Stimulated activated naive CD8-positive, alpha-beta T cell treated with anti-CD3 and anti-CD28 coated beads, Interleukin-15, Interleukin-2, amounts not matched to agents 100 U/mL and 50 U/mL, for 24 hours (primary cell): ENCODE measurements around the gene LIAS.
A peak's percentile ranks its signal among the peaks of the same experiment; 100 is the strongest.
"Not testable (repeated sequence)": the region's sequence is repeated elsewhere in the genome, so short reads cannot be mapped to it uniquely, and the experiment has no call there.

Experiments used
- ATAC-seq: fragments of 150-1000 bp; cut with Tn5 transposase; one replicate; pipeline ENCODE4 v1.10.0; 2021
- DNase-seq: peaks from one replicate; pipeline ENCODE4 v3.0.0; 2021

LIAS gene

DNA sequence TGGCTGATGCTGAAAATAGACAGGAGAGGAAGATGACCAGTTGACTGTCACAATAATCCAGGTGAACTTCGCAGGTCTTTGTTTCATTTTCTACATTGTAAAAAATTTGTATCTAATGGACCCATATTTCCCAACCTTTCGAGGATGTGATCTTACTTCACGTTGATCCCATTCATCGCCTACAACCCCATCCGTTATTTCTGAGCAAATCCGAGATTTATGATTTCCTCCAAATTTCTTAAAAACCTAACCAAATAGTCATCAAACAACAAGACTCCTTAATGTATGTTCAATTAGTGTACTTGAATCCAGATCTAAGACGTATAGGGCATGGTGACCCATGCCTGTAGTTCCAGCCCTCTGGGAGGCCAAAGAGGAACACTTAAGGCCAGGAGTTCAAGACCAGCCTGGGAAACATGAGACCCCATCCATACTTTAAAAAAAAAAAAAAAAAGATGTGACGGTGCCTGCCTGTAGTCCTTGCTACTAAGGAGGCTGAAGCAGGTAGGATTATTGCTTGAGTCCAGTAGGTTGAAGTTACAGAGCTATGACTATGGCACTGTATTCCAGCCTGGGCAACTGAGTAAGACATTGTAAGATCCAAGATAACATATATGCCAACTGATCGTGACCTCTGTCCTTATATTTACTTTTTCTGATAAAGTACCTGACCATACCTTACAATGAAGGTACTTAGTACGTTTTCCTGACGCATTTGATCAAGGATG is 5.8 kb upstream of the LIAS start:
- ATAC-seq (no peak), DNase-seq (no peak)

DNA sequence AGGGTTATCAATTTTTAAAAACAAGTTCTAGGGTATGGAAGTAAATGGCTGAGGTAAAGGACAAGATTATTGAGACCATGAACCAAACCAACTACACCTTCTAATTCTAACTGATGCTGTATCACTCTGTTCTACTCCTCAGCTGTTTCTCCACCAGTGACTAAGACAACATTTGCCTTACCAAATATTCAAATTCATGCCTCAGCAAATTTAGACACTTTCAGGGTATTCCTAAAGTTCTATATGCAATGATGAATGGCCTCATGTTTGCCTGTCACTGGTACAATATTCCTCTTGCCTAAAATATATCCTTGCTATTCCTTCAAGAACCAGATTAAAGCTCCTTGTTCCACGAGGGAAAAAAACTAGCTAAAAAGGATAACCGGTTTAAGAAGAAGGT is 5.1 kb upstream of the LIAS start:
- ATAC-seq, result no peak
- DNase-seq, result no peak

DNA sequence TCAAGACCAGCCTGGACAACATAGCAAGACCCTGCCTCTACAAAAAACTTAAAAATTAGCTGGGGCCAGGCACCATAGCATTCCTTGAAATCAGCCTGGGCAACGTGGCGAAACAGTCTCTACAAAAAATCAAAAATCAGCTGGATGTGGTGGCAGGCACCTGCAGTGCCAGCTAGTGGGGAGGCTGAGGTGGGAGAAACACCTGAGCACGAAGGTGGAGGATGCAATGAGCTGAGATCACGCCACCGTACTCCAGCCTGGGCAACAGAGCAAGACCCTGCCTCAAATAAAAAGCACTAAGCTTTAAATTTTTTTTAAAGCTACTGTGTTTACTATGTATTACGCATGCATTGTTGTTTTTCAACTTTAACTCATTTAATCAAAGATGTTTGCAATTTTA is 3.4 kb upstream of the LIAS start:
- DNase-seq (no peak), ATAC-seq (no peak)

DNA sequence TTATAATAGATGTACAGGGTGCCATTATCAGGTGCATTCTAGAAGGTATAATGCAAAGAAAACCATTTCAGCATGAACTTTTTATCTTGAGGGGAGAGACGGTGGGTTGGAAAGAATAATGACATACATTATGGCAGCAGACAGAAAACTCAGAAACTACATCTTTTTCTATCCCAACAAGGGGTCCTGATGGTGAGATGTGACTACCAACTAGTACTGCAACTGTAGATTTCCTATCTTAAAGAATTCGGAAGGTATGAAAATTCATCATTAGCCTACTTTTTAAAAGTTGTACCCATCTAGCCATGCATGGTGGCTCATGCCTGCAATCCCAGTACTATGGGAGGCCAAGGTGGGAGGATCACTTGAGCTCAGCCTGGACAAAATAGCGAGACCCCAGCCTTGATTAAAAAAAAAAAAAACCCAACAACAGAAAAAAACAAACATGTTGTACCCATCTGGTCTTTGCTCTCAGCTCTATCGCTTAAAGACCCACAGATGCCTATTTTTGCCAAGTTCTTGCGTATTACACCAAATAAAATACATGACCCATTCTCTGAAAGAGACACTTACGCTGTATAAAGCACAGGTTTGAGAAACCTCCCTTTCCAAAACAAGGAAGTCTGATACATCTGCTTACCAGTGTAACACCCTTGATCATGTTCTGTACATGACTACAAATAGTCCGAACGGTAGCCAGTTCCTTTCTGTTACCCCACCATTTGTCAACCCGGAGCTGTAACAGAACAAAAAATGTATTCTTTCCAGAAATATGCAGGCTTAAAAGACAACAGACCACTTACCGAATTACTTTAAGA is 1.7 kb upstream of the LIAS start:
- ATAC-seq (no peak), DNase-seq (no peak)

DNA sequence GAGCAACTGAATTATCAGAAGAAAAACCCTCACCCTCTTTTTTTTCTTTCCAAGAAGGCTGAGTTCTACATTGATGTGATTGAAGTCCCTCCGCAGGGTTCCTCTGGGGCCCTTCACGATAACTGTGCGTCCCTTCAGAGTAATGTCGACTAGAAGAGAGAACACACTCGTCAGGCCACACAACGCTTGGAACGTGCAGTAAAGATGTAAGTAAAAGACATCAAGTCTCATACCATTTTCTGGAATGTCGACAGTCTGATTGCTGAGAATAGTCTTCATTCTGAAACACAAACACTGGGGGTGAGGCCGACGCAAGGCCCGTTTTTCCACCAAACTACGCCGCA is 723 bp upstream of the LIAS start:
- not testable (repeated sequence) for ATAC-seq, DNase-seq

DNA sequence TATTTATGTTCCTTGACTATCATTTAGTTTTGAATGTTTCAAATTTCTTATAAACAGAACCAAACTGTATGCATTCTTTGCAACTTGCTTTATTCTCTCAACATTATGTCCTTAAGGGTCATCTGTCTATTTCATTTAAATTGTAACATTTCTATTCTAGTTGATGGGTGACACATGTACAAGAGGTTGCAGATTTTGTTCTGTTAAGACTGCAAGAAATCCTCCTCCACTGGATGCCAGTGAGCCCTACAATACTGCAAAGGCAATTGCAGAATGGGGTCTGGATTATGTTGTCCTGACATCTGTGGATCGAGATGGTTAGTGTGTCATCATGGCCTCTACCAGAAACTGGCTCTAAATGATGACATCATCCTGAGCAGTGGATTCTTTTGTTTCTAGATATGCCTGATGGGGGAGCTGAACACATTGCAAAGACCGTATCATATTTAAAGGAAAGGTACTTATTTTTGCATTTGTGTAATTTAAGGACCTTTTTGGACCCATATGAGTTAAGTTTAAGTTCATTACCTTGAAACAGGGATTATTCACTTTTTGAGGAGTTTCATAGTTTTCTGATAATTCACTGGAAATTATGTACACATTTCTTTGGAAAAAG is 6.1 kb downstream of the LIAS start:
- no peak for DNase-seq
- ATAC-seq, result peak; percentile 68

DNA sequence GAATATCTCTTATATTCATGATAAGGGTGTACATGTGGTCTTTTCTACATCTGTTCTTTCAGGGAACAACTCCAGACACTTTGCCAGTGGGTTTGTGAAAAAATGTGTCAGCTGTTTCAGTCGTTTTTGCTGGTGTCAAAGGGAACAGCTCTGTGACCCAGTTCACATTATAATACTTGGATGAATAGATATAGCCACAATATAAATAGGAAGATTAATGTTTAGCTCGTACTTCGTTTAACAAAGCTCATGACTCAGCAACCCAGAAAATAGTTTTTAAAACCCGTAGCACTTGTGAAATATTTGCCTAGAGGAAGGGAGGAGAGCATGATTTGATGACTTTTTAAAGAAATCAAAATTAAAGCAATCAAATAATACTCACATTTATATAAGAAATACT is 7.9 kb downstream of the LIAS start:
- no peak for ATAC-seq
- DNase-seq, result no peak

DNA sequence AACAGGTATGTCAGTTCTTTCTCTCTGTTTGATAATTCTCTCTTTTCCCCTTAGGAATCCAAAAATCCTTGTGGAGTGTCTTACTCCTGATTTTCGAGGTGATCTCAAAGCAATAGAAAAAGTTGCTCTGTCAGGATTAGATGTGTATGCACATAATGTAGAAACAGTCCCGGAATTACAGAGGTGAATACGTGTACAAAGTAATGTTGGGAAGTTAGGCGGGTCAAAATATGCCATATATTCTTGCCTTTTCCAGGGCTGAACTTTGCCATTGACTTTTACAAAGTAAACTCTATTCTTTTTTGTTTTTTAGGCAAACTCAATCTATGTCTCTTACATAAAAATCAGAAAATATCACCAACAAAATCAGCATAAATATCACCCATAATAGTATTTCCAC is 8.6 kb downstream of the LIAS start:
- ATAC-seq (no peak), DNase-seq (no peak)

DNA sequence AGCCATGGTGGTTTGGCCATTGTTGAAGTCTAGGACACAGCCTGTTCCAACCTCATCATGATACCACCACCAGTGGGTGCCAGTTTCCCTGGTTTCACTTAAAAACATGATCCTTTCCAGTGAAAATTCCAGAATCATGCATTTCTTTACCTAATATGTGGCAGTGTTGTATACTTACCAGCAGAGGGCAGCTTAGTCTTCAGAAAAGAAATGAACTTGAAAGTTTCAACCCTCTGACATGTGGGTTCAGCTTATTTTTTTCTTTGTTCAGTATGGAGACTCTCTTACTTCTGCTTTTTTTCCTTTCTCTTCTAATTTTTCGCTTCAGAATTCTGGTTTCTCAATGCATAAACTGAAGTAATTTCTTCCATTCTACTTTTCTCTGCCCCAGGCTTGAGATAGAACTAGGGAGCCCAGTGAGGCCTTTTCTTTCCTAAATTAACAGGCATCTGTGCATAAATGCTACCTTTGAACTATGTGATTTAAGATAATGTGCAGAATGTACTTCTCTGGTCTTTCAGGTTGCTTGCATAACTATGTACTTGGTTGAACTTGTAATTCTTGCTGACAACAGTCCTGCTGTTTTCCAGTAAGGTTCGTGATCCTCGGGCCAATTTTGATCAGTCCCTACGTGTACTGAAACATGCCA is 10.7 kb downstream of the LIAS start:
- ATAC-seq (peak; percentile 73), DNase-seq (no peak)

DNA sequence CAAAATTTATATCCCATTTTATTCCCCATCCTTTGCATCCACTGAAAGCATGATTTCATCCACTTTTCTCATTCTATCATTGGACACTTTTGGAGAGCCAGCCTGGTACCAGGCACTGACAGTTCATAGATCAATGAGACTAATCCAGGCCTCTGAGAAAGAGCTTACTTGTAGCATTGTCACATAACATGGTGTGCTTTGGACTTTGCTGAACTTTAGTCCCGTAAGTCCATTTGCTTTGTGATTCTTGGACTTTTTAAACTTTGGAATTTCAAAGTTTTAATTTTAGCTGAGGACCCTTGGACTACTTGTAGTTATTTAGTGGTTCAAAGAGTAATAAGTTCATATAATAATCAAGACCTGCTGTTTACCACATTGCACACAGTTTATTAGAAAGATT is 11.5 kb downstream of the LIAS start:
- DNase-seq, result no peak
- ATAC-seq, result no peak

DNA sequence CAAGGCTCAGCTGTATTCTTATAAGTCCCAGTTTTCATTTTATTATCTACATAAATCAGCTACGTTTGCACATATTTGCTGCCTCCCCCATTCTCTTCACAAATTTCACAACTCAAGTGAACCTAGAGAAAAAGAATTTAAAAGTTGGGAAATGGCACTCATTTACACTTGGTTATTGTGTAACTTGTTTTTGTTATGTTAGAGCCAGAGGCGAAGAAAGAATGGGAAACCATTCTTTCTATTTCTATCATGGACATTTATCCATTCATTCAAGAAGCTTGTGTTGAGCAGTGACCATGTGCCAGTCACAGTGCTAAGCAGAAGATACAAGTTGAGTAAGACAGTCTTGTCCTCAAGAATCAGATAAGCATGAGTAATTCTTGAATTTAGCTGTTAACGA is 13.5 kb downstream of the LIAS start:
- ATAC-seq (no peak), DNase-seq (no peak)

DNA sequence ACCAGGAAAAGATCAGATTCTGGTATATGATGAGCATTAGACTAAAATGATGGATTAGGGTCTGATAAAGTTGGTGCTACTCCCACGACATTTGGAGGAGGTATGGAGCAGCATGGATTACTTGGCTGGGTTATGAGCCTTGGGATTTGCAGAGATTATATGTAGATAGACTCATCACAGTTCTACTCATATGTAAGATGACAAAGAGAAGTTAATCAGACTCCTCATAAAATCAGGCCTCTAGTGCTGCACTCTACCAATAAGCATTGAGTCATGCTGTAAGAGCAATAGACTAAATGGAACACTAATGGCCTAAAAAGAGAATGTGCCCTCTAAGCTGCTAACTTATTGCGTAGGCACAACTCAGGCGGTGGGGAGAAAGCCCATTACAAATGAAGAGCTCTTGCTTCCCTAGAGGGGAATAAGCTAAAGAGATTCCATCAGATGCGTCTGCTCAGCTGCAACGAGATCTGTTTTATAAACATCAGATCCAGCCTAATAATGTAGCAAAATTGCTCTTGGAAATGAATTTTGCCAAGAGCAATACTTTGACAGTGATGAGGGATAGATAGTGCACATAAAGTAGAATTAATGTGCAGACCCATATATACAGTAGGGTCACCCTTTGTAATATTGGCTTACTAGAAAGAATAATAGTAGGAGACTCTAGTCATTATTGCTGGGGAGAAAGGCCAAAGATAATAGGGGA is 17.5 kb downstream of the LIAS start:
- ATAC-seq (no peak), DNase-seq (no peak)

DNA sequence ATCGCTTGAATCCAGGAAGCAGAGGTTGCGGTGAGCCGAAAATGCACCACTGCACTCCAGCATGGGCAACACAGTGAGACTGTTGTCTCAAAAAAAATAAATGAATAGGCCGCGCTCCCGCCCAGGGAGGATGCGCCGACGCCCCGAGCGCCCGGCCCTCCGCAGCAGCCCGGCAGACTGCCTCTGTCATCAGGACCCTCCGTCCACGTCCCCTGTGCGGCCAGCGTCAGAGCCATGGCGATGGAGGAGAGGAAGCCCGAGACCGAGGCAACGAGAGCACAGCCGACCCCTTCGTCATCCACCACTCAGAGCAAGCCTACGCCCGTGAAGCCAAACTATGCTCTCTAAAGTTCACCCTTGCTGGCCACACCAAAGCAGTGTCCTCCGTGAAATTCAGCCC is 21.4 kb downstream of the LIAS start:
- ATAC-seq (no peak), DNase-seq (no peak)

DNA sequence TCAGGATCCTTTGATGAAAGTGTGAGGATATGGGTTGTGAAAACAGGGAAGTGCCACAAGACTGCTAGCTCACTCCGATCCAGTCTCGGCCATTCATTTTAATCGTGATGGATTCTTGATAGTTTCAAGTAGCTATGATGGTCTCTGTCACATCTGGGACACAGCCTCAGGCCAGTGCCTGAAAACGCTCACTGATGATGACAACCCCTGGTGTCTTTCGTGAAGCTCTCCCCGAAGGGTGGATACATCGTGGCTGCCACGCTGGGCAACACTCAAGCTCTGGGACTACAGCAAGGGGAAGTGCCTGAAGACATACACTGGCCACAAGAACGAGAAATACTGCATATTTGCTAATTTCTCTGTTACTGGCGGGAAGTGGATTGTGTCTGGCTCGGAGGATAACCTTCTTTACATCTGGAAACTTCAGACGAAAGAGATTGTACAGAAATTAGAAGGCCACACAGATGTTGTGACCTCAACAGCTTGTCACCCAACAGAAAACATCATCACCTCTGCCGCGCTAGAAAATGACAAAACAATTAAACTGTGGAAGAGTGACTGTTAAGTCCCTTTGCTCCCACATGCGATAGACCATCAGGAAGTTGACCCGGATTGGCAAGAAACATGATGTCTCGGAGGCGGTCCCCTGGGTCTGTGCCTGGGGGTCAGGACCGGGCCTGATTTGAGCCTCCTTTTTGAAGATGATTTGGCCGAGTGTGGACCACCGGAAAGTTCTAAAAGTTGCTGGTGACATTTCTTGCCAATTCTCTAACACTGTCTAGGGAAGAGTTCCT is 22.2 kb downstream of the LIAS start:
- DNase-seq (no peak), ATAC-seq (no peak)

DNA sequence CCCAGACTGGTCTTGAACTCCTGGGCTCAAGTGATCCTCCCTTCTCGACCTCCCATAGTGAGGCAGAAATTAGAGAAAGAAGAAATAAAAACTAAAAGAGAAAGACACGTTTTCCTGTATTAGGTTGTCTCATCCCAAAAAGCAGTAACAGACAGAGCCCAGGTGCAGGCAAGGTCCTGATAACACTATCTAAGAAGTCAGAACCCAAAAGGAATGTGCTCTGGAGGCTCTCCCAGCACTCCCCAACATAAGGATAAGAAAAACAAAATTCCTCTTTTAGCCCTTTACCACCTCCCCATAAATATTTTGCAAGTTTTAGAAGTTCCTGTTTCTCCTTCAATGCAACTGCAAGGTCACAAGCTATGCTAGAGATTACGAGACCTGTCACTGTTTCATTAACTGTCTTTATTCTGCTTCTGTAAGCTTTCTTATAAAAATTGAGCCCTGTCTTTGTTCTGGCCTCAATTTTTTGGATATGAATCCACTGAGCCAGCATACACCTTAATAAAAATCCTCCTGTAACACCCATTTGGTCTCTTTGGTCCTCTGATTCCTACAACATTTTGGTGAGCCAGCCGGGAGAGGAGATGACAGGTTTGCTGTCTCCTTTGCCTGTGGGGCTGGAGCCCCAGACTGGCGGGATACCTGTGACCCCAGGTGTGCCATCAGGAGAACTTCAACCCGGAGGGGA is 25.9 kb downstream of the LIAS start:
- ATAC-seq (no peak), DNase-seq (no peak)

DNA sequence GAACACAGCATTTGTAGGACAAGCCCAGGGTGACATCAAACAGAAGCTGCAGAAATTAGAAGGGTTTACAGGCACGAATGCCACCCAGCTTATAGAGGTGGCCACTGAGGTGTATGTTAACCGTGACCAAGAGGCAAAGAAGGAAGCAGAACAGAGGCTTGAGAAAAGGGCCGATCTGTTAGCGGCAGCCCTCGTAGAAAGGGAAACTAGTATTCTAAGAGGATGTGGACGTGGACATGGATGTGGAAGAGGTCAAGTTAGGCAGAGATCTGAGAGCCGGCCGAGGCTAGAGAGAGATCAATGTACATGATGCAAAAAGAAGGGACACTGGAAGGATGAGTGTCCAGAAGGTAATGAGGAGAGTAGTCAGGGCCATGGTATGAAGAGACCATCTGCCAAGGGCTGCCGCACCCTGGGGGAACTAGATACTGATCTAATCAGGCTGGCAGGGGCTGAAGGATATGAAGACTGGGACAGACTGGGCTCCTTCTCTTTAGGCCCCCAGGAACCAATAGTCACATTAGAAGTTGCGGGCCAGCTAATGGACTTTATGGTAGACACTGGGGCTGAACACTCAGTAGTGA is 27.5 kb downstream of the LIAS start:
- ATAC-seq (no peak), DNase-seq (no peak)

DNA sequence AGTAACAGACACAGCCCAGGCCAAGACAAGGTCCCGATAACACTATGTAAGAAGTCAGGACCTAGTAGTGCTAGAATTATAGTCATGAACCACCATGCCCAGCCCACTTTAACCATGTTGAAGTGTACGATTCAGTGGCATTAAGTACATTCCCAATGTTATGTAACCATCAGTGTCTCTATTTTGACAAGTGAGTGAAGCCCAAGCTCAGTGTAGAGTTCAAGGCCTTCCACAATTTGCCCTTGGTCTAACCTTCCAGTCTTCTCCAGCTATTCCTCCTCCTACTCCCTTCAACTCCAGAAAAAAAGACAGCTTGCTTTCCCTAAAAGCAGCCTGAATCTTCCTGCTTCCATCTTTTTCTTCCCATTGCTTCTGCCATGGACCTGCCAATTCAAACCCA is 31.5 kb downstream of the LIAS start:
- DNase-seq, result no peak
- no peak for ATAC-seq

DNA sequence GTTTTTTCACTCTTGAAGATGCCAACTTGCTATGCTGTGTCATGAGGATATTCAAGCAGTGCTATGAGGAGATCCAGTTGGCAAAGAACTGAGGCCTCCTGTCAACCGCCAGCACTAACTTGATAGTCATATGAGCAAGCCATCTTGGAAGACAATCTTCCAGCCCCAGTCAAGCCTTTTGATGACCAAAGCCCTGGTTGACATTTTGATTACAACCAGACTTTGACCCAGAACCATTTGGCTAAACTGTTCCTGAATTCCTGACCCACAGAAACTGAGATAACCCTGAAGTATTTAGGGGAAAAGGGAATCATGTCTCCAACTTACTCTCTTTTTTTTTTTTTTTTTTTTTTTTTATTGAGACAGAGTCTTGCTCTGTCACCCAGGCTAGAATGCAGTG is 35.5 kb downstream of the LIAS start:
- DNase-seq (no peak), ATAC-seq (no peak)

DNA sequence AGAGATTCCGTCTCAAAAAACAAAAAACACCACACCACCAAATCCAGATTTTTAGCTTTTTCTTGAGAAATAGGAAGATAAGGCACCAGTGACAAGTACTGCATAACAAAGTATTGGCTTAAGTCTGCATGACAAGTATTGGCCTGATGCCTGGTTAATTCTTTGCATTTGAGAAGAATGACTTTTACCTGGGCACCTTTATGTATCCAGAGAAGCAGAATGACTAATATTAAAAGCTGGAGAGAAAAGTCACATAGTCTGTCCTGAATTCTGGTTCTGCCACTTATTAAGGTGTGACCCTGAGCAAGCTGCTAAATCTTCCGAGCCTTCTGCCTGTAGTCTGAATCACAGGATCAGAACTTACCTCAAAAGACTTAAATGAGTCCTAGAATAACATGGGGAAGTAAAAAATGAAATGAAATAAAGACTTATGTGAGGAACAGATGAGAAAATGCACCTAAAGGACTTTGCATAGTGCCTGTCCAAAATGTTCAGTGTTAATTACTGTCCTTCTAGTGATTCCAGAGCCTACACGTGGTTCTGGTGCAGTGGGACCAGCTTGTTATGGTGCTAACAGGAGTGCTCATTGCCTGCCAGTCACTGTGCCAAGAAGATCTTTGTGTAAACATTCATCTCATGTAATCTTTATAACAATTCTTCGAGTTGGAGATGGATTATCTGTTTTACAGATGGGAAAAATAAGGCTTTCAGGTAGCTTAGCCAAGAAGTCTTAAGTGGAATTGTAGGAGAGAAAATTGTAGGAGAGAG is 36.8 kb downstream of the LIAS start:
- ATAC-seq, result no peak
- DNase-seq, result no peak
